ENCODE measurements around the gene GCSAM.

The GCSAM gene

DNA sequence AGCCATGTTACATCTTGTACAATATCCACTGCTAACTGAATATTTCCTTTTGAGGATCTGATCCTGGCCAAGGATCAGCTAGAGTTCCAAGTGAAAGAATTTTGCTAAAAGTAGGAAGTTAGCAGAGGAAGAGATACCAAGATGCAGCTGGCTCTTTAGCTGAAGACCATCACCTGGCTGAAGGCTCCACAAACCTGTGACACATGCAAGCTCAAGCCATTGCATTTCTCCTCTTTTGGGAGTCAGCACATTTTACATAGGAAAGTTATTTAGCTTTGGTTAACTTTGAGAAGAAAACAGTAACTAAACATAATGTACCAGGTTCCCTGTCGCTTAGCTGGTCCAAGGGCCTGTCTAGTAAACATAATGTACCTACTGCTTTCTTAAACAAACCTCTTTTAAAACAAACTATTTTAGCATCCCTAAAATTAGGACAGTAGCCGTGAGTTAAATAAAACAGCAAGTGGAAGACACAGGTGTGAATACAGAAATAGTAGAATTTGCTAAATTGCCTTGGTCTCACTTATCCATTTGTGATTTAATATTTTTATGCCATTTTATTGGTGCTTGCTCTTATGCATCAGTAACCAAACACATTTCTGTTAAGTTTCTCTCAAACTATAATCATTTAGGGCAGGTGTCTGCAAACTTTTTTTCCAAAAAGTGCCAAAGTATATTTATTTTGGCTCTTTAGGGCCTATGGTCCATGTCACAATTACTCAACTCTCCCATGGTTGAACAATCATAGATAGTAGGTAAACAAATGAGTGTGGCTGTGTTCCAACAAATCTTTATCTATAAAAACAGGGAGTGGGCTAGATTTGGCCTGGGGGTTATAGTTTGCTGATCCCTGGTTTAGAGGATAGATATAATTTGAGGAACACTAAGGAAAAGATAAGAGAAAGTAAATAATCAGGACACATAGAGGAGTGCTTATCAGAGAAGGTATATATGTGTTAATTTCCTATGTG is 11.2 kb downstream of the GCSAM start:
- Histone ChIP-seq H4K20me1 (ENCODE audit: low read depth, low read length) (no peaks in the 10 kb centered on the region), H2AFZ (ENCODE audit: low read depth, low read length, severe bottlenecking) (no peak overlapping the region), H3K9me3 (ENCODE audit: insufficient read depth, low read length) (no peaks in the 10 kb centered on the region), H3K4me2 (ENCODE audit: low read depth, low read length, poor library complexity, severe bottlenecking) (peak overlapping the region; percentile 85), H3K9ac (ENCODE audit: low read length) (peak overlapping the region; percentile 44), H3K27ac (ENCODE audit: low read depth, low read length) (peak overlapping the region; percentile 99), H3K79me2 (ENCODE audit: insufficient read depth, low read length) (peaks cover 16% of the 10 kb centered on the region; the same call in 1 of the 2 replicates), H3K27me3 (ENCODE audit: low read length) (no peaks in the 10 kb centered on the region), H3F3A (ENCODE audit: insufficient read depth) (peaks cover 82% of the 10 kb centered on the region), H3K36me3 (ENCODE audit: low read length) (peaks cover 26% of the 10 kb centered on the region), H3K9me2 (replicated peaks; ENCODE audit: insufficient read depth, low read length) (no peaks in the 10 kb centered on the region), H3K4me3 (ENCODE audit: insufficient read depth, low read length, poor library complexity, severe bottlenecking) (peak overlapping the region; percentile 25)
- TF ChIP-seq, protein P1, sequence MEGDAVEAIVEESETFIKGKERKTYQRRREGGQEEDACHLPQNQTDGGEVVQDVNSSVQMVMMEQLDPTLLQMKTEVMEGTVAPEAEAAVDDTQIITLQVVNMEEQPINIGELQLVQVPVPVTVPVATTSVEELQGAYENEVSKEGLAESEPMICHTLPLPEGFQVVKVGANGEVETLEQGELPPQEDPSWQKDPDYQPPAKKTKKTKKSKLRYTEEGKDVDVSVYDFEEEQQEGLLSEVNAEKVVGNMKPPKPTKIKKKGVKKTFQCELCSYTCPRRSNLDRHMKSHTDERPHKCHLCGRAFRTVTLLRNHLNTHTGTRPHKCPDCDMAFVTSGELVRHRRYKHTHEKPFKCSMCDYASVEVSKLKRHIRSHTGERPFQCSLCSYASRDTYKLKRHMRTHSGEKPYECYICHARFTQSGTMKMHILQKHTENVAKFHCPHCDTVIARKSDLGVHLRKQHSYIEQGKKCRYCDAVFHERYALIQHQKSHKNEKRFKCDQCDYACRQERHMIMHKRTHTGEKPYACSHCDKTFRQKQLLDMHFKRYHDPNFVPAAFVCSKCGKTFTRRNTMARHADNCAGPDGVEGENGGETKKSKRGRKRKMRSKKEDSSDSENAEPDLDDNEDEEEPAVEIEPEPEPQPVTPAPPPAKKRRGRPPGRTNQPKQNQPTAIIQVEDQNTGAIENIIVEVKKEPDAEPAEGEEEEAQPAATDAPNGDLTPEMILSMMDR (IDR thresholded peaks at IDR 0.05; ENCODE audit: insufficient read depth, low read length, poor library complexity, severe bottlenecking), result no peak
- TF ChIP-seq EZH2phosphoT487 (conservative IDR thresholded peaks at IDR 0.05; ENCODE audit: low read length), result no peak

DNA sequence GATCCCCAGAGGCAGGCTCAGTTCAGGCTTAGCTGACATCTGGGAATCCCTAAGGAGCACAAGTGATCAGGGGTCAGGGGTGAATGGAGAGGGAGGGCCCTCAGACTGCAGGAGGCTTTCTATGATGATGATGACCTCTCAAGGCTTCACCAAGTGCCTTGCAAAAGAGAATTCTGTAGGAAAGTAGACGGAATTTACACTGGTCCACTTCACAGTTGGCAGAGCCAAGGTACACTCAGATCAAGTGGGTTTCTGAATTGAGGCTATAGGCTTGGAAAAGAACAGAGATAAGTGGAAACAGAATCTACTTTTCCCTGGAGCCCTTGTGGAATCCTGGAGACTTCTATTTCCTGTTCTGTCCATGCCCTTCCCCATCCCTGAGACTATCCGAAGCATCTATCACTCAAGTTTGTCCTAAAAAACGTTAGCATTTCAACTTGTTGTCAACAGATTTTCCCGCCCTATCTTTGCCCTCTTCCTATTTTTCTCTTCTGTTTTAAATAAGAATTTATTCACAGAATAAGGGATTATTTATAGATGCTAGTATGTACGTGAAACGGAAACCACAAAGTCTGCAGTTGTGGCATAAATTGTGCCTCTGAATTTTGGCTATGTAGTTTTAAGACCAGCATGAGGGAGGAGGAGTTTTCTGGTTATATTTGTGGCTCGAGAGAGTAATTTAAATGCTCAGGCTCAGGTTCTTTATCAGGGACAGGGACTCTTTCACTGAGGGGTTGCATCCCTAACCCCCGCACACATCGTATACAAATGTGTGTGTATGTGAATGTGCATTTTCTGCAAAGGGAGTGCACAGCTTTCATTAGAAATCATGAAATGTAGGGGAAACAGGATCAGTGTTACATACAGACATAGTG is 12.8 kb downstream of the GCSAM start:
- peak overlapping the region; percentile 85 for H3K4me2 ChIP-seq (ENCODE audit: low read depth, low read length, poor library complexity, severe bottlenecking)
- no peaks in the 10 kb centered on the region for H3K79me2 ChIP-seq (ENCODE audit: insufficient read depth, low read length)

DNA sequence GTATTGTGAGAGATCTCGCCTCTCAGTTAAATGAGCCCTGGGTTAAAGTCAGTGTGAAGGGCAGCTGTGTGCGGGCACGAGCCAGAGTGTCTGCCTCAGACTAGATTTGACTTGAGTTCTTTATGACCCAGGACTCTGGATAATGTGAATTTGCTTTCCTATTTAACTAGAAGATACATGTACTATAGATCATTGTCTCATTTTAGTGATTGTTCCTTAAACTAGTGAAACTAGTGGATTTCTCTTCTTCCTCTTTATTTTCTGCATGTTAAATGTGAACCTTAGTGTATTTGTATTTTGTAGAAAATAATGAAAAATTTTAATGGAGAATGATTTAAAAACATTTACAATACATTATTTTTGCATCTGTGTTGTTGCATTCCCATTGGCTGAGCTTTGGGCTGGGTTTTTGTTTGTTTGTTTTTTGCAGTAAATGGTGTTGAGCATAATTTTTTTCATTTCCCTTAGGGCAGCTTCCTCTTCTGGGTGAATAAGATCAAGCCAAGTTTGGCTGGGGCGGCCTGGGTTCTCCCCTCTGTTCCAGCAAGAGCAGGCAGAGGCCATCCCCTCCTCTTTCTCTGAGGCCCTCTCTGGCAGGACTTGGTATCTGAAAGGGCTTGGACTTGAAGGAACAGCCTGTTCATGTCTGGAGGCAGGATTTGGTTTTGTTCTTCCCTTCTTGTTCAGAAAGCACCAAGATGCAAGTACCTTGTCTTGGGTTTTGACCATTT is 15.0 kb downstream of the GCSAM start:
- no peak overlapping the region for H2AFZ ChIP-seq (ENCODE audit: low read depth, low read length, severe bottlenecking)
- TF ChIP-seq EZH2phosphoT487 (conservative IDR thresholded peaks at IDR 0.05; ENCODE audit: low read length), result no peak
- TF ChIP-seq, protein P1 (IDR thresholded peaks at IDR 0.05; ENCODE audit: insufficient read depth, low read length, poor library complexity, severe bottlenecking), result peak; percentile 37
- peaks cover 93% of the 10 kb centered on the region for H3F3A ChIP-seq (ENCODE audit: insufficient read depth)
- H4K20me1 ChIP-seq (ENCODE audit: low read depth, low read length), result no peaks in the 10 kb centered on the region
- peak overlapping the region; percentile 68 for H3K9ac ChIP-seq (ENCODE audit: low read length)
- H3K9me2 ChIP-seq (replicated peaks; ENCODE audit: insufficient read depth, low read length), result no peaks in the 10 kb centered on the region
- peak overlapping the region; percentile 99 for H3K27ac ChIP-seq (ENCODE audit: low read depth, low read length)
- peak overlapping the region; percentile 41 for H3K4me3 ChIP-seq (ENCODE audit: insufficient read depth, low read length, poor library complexity, severe bottlenecking)
- H3K9me3 ChIP-seq (ENCODE audit: insufficient read depth, low read length), result no peaks in the 10 kb centered on the region
- H3K4me2 ChIP-seq (ENCODE audit: low read depth, low read length, poor library complexity, severe bottlenecking), result peak overlapping the region; percentile 85
- peaks cover 2% of the 10 kb centered on the region; the same call in 1 of the 2 replicates for H3K36me3 ChIP-seq (ENCODE audit: low read length)
- no peaks in the 10 kb centered on the region for H3K27me3 ChIP-seq (ENCODE audit: low read length)
- H3K79me2 ChIP-seq (ENCODE audit: insufficient read depth, low read length), result no peaks in the 10 kb centered on the region

More for the DNA sequence above, 12.8 kb downstream of the GCSAM start:
- no peaks in the 10 kb centered on the region for H3K9me2 ChIP-seq (replicated peaks; ENCODE audit: insufficient read depth, low read length)
- no peaks in the 10 kb centered on the region for H3K9me3 ChIP-seq (ENCODE audit: insufficient read depth, low read length)
- TF ChIP-seq EZH2phosphoT487 (conservative IDR thresholded peaks at IDR 0.05; ENCODE audit: low read length), result no peak
- TF ChIP-seq, protein P1 (IDR thresholded peaks at IDR 0.05; ENCODE audit: insufficient read depth, low read length, poor library complexity, severe bottlenecking), result no peak
- peaks cover 86% of the 10 kb centered on the region for H3F3A ChIP-seq (ENCODE audit: insufficient read depth)
- peak overlapping the region; percentile 68 for H3K9ac ChIP-seq (ENCODE audit: low read length)
- H3K27me3 ChIP-seq (ENCODE audit: low read length), result no peaks in the 10 kb centered on the region
- peak overlapping the region; percentile 99 for H3K27ac ChIP-seq (ENCODE audit: low read depth, low read length)
- peak overlapping the region; percentile 9 for H3K4me3 ChIP-seq (ENCODE audit: insufficient read depth, low read length, poor library complexity, severe bottlenecking)
- H2AFZ ChIP-seq (ENCODE audit: low read depth, low read length, severe bottlenecking), result no peak overlapping the region
- H3K36me3 ChIP-seq (ENCODE audit: low read length), result peaks cover 13% of the 10 kb centered on the region; the same call in 1 of the 2 replicates
- no peaks in the 10 kb centered on the region for H4K20me1 ChIP-seq (ENCODE audit: low read depth, low read length)

Data from SU-DHL-6 (cell line).